ENCODE data around the gene PHLPP1.
"Not testable (repeated sequence)": the region's sequence is repeated elsewhere in the genome, so short reads cannot be mapped to it uniquely, and the experiment has no call there.

PHLPP1 gene

DNA sequence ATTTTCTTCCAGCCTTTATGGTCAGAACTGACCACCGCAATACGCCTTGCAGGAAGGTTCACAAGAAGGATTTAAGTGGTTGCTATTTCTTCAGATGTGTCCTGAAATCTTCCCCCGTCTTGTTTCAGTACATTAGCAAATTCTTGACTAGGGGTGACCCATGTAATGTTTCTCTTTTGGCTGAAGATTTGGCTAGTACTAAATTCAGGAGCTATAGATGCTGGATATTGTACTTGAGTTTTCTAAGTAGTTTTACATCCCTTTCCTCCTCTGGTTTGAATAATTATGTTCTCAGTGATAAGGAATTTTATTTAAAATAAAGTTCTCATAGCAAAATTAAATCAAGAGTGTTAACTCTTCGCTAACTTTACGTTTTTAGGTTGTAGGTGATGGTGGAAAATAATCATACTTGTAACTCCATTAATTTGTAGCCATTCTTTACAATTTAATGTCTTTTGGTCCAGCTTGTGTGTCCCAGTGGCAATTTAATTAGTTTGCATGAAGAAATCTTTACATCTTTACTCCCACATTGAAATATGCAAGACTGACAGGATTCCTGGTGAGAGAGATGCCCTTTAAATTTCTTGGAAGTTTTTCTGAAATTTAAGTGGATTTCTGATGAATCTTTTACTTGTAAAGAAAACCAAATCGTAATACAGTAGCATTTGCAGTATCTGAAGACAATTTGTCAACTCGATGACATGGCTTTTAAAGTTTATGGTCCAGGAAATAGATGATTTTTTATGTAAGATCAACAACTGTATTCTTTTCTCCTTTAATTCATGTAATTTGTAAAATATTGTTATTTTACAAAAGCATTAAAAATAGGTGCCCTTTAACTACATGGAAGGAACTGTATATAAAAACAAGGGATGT lies 2.8 kb downstream of the PHLPP1 start:
- DNase-seq, result no peak

DNA sequence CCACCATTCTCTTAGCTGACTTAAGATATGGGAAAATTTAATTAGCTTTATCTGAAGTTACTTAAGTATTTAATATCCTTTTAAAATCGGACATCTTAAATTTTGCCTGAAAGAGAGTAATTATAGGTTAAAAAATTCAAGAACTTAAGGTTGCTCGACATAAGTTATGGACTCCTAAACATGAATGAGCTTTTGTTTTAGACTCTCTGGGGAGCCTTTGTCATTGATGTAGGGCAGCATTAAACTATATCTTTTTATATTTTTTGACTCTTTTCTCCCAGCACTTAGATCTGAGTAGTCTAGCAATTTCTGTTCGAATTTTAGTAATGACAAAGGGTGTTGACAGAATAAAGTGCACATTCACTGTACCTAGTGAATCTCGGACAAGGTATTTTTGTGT lies 4.7 kb downstream of the PHLPP1 start:
- no peak for DNase-seq

DNA sequence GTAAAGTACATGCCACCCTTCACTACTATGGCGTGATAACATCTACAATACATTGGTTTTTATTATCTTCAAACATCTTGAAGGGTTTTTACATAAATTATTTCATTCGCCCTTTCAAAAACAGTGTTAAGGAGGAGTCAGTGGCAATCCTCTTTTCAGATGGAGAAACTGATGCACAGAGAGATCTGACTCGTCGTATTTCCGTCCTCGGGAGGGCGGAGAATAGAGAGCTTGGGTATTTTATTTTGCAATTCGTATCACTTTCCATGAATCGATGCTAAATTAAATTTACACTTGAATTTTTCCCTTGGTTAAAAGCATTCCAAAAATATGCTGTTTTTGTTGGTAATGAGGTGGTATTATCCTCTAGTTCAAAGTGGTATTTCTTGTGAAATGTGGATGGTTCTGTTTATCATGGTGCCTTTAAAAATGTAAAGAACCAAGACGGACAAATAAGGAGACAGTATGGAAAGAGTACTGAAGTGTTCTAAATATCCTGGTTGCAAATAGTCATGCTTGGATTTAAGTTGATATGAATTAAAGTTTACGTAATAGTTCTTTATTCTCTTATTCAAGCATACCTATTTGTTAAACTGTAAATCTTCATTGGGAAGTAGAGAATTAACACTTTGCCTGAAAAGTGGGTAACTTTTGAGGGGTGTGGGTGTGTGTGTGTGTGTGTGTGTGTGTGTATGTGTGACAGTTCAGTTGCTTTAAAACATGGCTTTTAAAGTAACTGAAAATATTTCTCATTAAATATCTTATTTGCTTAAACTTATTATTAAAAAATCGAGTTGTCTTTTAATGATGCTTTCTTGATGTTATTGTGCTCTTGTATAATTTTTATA lies 5.6 kb downstream of the PHLPP1 start:
- no peak for DNase-seq

DNA sequence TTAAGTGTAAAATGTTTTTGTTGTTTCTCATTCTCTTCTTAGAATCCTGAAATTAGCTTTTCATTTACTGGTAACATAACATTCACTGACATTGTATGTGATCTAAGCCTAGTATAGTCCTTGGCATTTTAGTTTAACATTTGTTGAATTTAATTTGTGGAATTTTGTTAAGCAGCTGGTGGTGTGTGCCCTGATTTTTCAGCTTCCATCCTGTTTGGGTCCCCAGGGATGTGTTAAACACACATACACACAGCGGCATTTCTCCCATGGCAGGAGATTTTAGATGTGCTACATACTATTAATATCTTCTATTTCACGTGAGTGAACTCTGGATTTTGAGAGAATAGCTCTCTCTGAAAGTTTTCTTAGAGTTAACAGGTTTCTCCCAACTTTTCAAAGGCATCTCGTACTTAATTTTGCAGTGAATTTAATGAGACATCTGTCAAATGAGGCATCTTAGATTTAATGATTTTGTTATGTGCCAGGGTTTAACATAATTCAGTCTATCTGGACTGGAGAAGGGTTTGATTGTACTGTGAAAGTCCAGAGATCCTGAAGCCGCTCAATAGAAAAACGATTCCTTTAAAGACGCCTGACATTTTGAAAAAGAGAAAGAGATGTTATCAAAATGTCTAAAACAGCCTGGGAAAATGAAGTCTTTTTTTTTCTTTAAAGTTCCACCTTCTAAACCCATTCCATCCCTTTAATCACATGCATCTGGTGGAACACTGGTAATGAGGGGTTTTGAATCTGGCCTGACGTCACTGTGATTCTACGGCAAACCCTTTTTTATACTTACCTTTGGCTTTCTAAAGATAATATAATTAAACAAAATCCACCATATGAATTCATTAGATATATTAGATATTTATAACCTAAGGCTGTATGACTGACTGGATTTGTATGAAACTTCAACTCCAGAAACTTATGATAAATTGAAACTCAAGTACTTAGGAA lies 6.8 kb downstream of the PHLPP1 start:
- DNase-seq, result no peak

DNA sequence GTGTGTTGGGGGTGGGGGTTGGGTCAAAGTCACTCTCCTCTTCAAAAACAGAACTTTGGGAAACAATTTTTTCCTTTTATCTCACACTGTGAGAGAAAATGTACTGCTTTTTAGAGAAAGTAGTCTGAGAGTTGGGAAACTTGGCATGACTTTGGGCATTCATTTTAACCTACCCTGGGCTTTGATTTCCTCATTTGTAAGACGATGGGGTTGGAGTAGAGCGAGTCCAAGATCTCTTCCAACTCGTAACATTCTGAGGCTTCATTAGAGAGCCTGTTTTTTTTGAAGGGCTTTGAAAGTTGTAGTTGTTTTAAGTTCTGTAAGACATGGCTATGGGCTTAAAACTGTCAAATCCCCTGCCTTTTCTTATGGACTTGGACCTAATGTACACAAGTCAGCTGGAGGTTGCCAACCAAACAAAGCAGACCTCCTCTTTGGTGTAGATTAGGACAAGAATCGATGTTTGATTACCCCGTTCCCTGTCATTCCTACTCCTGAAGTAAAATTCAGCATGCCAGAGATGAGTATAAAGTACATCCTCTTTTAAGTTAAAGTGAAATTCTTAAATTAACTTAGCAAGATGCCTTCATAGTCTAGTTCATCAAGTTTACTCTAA lies 8.4 kb downstream of the PHLPP1 start:
- no peak for DNase-seq

DNA sequence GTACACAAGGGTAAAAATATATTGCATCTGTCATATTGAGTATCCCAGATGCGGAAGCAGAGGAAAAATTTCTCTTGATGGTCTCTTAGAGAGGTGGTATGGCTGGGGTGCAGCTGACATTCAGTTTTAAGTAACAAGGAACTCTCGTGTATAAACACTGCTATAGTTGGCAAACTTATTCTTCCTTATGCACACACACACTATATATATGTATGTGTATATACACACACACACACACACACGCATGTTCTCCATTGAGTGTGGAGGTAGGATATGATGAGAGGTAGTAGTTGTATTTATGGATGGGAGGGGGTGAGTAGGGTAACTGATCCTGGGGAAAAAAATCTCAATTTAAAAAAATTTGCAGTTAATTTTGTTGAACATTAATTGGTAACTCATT lies 10.6 kb downstream of the PHLPP1 start:
- no peak for DNase-seq

DNA sequence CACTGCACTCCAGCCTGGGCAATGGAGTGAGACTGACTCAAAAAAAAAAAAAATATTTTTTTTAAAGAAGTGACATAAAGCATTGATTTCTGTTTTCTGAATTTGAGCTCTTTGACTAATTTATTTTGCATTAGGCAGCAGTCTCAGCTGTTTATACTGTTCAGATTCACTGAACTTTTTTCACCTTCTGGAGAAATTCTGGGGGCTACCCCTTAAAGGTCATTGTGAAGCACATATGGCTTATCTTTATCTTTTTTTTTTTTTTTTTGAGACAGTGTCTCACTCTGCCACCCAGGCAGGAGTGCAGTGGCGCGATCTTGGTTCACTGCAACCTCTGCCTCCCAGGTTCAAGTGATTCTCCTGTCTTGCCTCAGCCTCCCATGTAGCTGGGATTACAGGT lies 12.9 kb downstream of the PHLPP1 start:
- no peak for DNase-seq

DNA sequence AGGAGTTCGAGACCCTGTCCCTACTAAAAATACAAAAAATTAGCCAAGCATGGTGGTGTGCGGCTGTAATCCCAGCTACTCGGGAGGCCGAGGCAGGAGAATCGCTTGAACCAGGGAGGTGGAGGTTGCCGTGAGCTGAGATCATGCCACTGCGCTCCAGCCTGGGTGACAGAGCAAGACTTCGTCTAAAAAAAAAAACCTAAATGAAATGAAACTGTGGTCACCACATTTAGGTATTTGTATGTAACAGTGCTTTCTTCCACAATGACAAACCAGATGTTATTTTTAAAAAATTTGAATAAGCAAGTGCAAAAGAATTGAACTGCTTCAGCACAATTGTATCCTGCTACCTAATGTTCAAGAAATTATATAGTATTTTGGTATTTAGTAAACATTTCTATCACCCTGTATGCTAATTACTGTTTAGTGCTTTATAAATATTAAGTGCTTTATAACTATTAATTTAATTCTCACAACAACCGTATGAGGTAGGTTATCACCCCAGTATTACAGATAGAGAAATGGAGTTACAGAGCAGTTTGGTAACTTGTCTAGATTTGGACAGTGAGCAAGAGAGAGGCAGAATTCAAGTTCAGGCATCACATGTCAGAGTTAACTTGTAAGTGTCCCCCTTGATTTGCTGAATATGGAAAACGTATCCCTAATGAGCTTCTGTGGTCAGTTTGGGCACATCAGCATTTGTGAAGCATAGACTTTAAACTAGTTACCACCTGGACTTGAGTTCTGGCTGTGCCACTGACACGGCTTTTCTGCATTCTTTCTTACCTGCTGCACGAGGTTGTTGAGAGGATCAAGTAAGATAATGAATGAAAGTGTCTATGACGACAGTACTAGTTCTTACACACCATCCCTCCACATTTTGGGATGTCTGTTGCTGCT lies 14.4 kb downstream of the PHLPP1 start:
- DNase-seq, result no peak

DNA sequence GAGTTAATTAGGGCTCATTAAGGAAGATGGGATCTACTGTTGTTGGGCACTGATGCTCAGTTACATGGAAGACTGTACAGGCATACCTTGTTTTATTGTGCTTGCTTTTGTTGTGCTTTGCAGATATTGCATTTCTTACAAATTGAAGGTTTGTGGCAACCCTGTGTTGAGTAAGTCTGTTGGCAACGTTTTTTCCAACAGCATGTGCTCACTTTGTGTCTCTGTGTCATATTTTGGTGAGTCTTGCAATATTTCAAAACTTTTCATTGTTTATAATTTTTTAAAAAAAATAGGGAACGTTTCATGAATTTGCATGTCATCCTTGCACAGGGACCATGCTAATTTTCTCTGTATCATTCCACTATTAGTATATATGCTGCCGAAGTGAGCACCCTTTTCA lies 15.6 kb downstream of the PHLPP1 start:
- no peak for DNase-seq

DNA sequence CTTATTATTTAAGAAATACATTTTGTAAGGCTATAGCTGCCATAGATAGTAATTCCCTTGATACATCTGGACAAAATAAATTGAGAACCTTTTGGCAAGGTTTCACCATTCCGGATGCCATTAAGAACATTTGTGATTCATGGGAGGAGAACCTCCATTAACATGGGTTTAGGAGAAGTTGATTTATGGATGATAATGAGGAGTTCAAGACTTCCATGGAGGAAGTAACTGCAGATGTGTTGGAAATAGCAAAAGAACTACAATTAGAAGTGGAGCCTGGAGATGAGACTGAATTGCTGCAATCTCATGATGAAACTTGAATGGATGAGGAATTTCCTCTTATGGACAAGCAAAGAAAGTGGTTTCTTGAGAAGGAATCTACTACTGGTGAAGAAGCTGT lies 17.3 kb downstream of the PHLPP1 start:
- no peak for DNase-seq

DNA sequence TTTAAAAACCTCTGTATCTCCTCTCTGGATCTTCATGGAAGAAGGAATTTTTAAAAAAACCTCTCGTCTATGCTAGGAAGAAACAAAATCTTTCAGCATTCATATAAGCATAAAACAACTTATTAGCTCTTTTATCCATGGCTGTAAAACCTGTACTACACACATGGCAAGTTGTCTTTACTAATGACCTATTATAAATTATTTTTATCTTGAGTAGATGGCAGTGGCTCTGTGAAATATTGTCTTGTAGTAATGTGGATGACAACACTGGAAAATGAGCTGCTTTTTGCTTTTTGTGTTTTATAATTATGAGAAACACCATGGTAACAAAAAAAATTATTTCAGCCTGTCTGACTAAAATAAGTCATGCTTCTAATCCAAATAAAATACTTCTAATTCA lies 18.9 kb downstream of the PHLPP1 start:
- DNase-seq, result no peak

DNA sequence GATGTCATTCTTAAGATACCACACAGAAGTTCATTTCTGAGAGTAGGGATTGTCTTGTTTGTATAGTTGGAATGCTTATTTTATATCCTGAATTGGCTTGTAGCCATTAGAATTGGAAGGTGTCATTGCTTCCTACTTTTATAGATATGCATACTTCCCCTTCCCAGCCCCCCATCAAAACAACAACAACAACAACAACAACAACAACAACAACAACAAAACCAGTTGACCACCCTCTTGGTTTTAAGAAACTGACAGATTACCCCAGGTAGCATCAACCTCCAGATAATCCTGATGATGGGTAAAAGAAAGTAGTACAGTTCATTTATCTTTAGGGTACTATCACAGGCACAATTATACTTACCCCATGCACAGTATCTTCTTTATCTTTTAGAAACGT lies 20.0 kb downstream of the PHLPP1 start:
- DNase-seq, result no peak

DNA sequence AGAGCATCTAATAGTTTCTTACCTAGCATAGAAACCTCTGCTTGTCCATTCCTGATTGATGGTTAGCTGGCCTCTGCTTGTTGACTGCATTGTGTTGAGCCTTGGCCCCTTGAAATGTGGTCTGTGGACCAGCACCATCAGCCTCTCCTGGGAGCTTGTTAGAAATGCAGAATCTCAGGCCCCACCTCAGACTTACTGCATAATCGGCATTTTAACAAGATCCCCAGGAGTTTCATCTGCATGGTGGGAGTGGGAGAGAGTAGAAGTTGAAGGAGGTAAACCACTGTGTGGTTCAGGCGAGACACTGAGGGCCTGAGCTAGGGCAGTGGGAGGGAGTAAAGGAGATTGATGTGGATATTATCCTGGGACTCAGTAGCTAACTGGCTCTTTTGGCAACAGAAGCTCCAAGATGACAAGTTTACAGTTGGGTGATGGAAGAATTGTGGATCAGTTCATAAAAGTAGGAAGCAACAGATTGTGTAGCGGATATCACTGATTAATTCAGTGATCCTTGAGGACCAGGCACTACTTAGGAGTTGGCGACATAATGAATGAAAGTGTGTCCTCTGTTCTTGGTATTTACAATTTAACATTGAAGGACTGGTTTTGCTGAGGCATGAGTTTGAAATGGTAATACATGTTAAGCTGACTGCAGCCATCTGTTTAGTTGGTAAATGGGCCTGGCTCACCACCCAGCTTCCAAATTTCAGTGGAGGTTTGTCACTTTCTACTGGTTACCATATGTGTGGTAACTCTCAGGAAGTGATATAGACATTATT lies 20.9 kb downstream of the PHLPP1 start:
- no peak for DNase-seq

DNA sequence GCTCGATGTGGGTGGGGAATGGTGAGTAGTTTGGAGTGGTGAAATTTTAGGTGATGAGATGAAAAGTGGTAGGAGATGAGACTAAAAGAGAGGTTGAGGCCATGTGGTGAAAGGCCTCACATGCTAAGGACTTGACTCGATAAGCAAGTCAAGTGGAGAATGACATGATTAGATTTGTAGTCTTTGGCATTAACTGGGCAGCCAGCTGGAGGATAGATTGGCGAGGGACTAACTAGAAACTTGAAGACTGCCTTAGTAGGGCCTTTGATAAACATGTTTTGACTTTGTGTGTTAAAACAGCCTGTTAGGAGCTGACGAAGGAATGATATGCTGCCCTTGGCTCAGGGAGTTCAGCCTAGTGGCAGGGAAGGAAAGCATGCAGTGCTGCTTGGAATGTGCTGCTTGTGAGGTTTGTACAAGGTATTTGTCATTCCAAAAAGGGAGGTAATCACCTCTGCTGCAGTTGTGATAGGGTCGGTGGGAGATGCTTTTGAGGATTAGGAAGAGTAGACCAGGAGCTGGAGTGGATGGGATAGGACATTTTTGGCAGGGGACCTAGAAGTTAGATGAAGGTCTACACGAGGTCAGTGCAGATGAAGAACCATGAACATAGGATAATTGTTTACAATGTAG lies 22.0 kb downstream of the PHLPP1 start:
- DNase-seq, result no peak

DNA sequence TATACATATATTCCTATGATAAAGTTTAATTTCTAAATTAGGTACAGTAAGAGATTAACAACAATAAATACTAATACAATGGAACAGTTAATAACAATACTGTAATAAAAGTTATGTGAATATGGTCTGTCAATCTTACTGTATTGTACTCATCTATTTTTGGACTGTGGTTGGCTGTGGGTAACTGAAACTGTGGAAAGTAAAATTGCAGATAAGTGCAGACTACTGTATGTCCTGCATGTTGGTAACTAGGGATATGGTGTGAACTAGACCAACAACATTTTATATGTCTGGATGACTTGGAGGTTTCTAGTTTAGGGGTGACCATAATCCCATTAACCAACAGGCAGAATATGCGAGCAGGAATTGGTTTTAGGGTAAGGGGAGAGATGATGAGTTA lies 23.3 kb downstream of the PHLPP1 start:
- no peak for DNase-seq

DNA sequence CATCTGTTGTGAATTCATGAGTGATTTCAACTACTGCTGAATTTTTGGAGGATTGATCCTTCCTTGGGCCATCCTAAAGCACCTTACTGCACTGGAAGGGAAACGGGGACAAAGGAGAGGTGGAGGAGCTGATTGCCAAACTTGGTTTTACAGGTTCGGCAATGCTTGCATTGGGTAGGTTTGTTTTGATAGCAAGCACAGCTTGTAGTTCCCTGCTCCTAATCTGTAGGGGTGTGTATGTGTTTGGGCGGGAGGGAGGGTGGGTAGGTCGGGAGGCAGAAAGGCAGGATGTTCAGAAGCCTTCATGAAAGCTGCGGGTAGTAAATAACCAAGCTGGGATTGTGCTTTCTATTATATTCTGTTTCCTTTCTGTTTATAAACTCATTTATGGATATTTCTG lies 24.6 kb downstream of the PHLPP1 start:
- no peak for DNase-seq

DNA sequence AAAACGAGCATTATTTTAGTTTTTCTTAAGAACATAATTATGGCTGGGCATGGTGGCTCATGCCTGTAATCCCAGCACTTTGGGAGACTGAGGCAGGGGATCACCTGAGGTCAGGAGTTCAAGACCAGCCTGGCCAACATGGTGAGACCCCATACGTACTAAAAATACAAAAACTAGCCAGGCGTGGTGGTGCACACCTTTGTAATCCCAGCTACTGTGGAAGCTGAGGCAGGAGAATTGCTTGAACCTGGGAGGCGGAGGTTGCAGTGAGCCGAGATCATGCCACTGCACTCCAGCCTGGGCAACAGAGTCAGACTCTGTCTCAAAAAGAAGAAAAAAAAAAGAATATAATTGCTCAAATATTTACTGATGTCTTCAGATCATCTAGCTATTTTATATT lies 25.3 kb downstream of the PHLPP1 start:
- DNase-seq, result not testable (repeated sequence)

DNA sequence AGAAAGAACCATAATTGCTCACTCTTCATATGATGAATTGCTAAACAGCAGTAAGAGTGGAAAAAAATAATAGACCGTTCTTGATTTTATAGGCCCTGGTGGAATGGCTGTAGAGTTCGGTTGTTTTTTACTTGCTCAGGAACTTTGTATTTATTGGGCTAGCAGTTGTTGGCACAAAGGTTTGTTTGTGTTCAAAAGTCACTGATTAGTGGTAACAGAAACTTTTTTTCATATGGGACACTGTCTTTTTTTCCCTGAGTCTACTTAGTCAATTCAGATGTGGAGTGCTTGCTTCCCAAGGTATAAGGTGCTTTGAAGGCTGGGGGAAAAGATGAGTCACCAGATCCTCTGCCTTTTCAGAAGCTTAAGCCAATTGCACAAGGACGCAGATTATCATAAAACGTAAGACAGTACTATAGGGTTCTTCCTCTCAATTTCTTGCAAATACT lies 25.8 kb downstream of the PHLPP1 start:
- no peak for DNase-seq

DNA sequence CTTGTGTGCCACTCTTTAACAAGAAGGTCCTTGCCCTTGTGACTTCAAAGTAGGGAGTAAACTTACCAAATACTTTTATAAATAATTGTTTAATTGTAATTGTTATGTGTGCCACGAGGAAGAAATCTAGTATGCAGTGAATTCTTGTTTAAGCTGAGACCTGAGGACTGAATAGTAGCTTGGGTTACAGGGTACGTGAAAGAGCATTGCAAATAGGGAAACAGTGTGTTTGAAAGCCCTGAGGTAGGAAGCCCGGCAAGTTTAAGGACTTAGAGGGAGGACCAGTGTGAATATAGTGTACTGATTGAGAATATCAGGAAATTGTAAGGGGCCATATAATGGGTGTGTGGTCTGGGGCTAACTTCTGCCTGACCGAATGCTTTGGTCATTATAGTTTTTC lies 26.2 kb downstream of the PHLPP1 start:
- DNase-seq, result no peak
